Fibroblast of mammary gland (primary cell): ENCODE data around the gene CSK.

Source experiments
- DNase-seq: peaks from one replicate; pipeline ENCODE4 v3.0.0-alpha.2; 2010; ENCODE audit warnings: low read depth
- H3K4me3 ChIP-seq: 2 replicates; pipeline ENCODE4 v1.5.1; 2011; ENCODE audit warnings: low read depth, mild to moderate bottlenecking, low read length, moderate library complexity; ENCODE audit not compliant: control insufficient read depth
- CTCF ChIP-seq: conservative IDR thresholded peaks from 2 replicates; pipeline ENCODE4 v1.5.1; 2011; ENCODE audit warnings: low read depth, low read length, inconsistent platforms; ENCODE audit not compliant: control insufficient read depth, insufficient read depth

The CSK gene

GRCh38 chr15:74812533-74812932 is 30.7 kb downstream of the CSK start, which contains the start of gene LMAN1L:
Gene LMAN1L, plus strand, starts transcription at chr15:74812835. Its CDS starts 20 bp downstream, at chr15:74812855.
- no peak within 1 kb of the TSS for H3K4me3 ChIP-seq
- no peak for TF ChIP-seq CTCF
- no peak for DNase-seq

DNA sequence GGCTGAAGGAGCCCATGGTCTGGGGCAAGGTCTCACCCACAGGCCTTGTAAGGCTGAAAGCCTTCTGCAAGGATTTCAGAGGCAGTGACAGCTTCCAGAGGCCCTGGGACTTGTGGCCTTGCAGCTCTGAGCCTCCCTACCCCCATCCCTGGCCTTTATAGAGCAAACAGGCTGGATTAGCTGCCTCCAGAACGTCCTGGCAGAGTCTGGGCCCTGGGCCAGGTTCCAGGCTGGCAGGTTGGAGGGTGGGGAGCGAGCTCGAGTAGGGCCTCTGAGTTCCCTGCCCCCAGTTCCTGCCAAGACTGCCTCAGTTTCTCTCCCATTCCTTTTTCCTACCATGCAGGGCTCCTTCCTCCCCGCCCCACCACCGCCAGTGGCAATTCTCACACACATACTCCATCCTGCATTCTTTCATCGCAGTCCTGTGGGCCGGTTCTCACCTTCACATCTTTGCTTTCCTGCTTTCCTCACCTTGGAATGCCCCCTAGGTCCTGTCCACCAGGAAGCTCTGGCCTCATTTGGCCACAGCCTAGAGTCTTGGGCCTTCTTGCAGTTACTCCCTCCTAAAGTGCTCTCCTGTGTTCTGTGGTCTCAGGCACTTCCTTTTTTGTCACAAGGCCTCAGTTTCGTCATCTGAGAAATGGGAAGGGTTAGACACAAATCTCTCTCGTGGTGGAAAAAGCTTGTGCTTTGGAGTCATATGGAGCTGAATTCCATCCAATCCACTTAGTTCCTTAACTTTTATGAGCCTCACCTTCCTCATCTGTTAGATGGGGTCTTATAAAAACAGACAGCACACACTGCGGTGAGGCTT is 33.4 kb downstream of the CSK start:
- DNase-seq, result no peak
- no peak overlapping the region for H3K4me3 ChIP-seq
- no peak for TF ChIP-seq CTCF

GRCh38 chr15:74815961-74816360 is 34.1 kb downstream of the CSK start:
- TF ChIP-seq CTCF, result no peak
- DNase-seq, result no peak
- H3K4me3 ChIP-seq, result no peak overlapping the region

- H3K4me3 ChIP-seq, result no peak overlapping the region
- DNase-seq, result no peak
- TF ChIP-seq CTCF, result no peak
These were observed 34.9 kb downstream of the CSK start for GRCh38 chr15:74816624-74817369.

- no peak for DNase-seq
- no peak overlapping the region for H3K4me3 ChIP-seq
These were observed 35.5 kb downstream of the CSK start for GRCh38 chr15:74817370-74817737.

DNA sequence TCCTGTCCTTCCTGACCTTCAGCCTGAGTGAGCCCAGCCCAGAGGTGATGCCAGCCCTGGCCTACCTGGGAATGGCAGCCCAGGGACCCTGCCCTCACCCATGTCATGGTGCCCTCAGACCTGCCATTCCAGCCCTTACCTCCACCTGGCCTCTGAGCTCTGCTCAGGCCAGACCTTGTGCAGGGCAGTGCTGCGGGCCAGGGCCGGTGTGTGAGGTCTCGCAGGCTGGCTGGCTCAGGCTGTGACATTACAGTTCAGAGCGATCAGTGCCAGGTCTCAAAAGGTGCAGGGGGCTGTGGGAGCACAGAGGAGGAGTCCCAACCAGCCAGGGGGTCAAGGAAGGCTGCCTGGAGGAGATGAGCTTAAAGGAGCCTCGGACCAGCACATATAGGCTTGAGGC is 38.2 kb downstream of the CSK start:
- H3K4me3 ChIP-seq, result no peak overlapping the region
- no peak for TF ChIP-seq CTCF
- DNase-seq, result no peak

More at GRCh38 chr15:74817370-74817737, 35.5 kb downstream of the CSK start:
- no peak for TF ChIP-seq CTCF
